ENCODE results near the gene COX8A. TPM values are rescaled to one million over a fixed set of nuclear protein-coding genes. Genes with fewer than 3 reads are reported as not detected.
A peak's percentile ranks its signal among the peaks of the same experiment; 100 is the strongest.

Gene COX8A
- total and polyA plus RNA-seq, 2 of the 13 experiments (the other 11 are each of a cell fraction or from before 2014, with no cell fraction given) = 202 to 406 TPM

GRCh38 chr11:63974259-63975143, at the start of gene COX8A (continued):
- peak; percentile 55; the same call in 1 of the 2 replicates for TF ChIP-seq SNAPC2 (CRISPR knock-in tag; IDR thresholded peaks at IDR 0.05)
- TF ChIP-seq, protein P1, sequence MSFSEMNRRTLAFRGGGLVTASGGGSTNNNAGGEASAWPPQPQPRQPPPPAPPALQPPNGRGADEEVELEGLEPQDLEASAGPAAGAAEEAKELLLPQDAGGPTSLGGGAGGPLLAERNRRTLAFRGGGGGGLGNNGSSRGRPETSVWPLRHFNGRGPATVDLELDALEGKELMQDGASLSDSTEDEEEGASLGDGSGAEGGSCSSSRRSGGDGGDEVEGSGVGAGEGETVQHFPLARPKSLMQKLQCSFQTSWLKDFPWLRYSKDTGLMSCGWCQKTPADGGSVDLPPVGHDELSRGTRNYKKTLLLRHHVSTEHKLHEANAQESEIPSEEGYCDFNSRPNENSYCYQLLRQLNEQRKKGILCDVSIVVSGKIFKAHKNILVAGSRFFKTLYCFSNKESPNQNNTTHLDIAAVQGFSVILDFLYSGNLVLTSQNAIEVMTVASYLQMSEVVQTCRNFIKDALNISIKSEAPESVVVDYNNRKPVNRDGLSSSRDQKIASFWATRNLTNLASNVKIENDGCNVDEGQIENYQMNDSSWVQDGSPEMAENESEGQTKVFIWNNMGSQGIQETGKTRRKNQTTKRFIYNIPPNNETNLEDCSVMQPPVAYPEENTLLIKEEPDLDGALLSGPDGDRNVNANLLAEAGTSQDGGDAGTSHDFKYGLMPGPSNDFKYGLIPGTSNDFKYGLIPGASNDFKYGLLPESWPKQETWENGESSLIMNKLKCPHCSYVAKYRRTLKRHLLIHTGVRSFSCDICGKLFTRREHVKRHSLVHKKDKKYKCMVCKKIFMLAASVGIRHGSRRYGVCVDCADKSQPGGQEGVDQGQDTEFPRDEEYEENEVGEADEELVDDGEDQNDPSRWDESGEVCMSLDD (CRISPR knock-in tag; IDR thresholded peaks at IDR 0.05; ENCODE audit: borderline replicate concordance) = 0 out of 2 replicates have a peak, but pooled peaks have one; percentile 49
- TF ChIP-seq ZNF777 (CRISPR knock-in tag; IDR thresholded peaks at IDR 0.05) = 0 out of 2 replicates have a peak, but pooled peaks have one; percentile 41
- TF ChIP-seq HDAC2 (CRISPR knock-in tag; IDR thresholded peaks at IDR 0.05) = peak; percentile 48
- TF ChIP-seq SIX1 (CRISPR knock-in tag; IDR thresholded peaks at IDR 0.05; ENCODE audit: borderline replicate concordance) = 0 out of 2 replicates have a peak, but pooled peaks have one; percentile 11
- TF ChIP-seq MEIS1 (CRISPR knock-in tag; IDR thresholded peaks at IDR 0.05; ENCODE audit: borderline replicate concordance) = no peak
- TF ChIP-seq RELA (CRISPR knock-in tag; IDR thresholded peaks at IDR 0.05) = no peak
- TF ChIP-seq ISL2 (CRISPR knock-in tag; IDR thresholded peaks at IDR 0.05) = 0 out of 2 replicates have a peak, but pooled peaks have one; percentile 46
- no peak for TF ChIP-seq LCORL (IDR thresholded peaks at IDR 0.05)
- TF ChIP-seq LCORL (CRISPR knock-in tag; IDR thresholded peaks at IDR 0.05) = peak; percentile 29; the same call in 1 of the 2 replicates
- TF ChIP-seq, protein P2, sequence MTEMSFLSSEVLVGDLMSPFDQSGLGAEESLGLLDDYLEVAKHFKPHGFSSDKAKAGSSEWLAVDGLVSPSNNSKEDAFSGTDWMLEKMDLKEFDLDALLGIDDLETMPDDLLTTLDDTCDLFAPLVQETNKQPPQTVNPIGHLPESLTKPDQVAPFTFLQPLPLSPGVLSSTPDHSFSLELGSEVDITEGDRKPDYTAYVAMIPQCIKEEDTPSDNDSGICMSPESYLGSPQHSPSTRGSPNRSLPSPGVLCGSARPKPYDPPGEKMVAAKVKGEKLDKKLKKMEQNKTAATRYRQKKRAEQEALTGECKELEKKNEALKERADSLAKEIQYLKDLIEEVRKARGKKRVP (CRISPR knock-in tag; IDR thresholded peaks at IDR 0.05) = peak in 1 of 2 experiments; percentile 92; a peak in 2 of 4 replicates
- TF ChIP-seq SMAD9 (CRISPR knock-in tag; IDR thresholded peaks at IDR 0.05) = peak; percentile 96; the same call in 1 of the 2 replicates
- TF ChIP-seq ZNF563 (CRISPR knock-in tag; IDR thresholded peaks at IDR 0.05) = peak; percentile 84
- peak; percentile 80 for TF ChIP-seq ZNF331 (CRISPR knock-in tag; IDR thresholded peaks at IDR 0.05)
- peak; percentile 96 for TF ChIP-seq ZHX1 (CRISPR knock-in tag; IDR thresholded peaks at IDR 0.05; ENCODE audit: low read depth)
- TF ChIP-seq, protein P3, sequence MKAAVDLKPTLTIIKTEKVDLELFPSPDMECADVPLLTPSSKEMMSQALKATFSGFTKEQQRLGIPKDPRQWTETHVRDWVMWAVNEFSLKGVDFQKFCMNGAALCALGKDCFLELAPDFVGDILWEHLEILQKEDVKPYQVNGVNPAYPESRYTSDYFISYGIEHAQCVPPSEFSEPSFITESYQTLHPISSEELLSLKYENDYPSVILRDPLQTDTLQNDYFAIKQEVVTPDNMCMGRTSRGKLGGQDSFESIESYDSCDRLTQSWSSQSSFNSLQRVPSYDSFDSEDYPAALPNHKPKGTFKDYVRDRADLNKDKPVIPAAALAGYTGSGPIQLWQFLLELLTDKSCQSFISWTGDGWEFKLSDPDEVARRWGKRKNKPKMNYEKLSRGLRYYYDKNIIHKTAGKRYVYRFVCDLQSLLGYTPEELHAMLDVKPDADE (CRISPR knock-in tag; IDR thresholded peaks at IDR 0.05) = no peak
- peak; percentile 66; the same call in 1 of the 2 replicates for TF ChIP-seq GMEB1 (CRISPR knock-in tag; IDR thresholded peaks at IDR 0.05; ENCODE audit: borderline replicate concordance)

Data from HepG2 (cell line).